WTC11 (cell line): ENCODE data around the gene MAGI2. TPM values are rescaled to one million over a fixed set of nuclear protein-coding genes. Genes with fewer than 3 reads are reported as not detected.

Experiments
- ATAC-seq: fragments of 200-7000 bp; cut with Tn5 transposase; 2 replicates; pipeline ENCODE4 v1.10.0; 2021; ENCODE audit warnings: mild to moderate bottlenecking, moderate library complexity
- CTCF ChIA-PET: fragments of 300-600 bp; sonication (Branson Sonifier 250); formaldehyde crosslinking; loops from one replicate; lab custom pipeline; 2021; ENCODE audit warnings: antibody characterized with exemption; lab: Charles Lee
- POLR2A ChIA-PET: fragments of 350-600 bp; sonication (Branson Sonifier 250); formaldehyde crosslinking; loops from one replicate; lab custom pipeline; 2021; ENCODE audit warnings: antibody characterized with exemption; lab: Charles Lee
- DNase-seq: peaks from one replicate; pipeline ENCODE4 v3.0.0; 2021; ENCODE audit warnings: low spot score
- H3K27ac Mint-ChIP-seq: 2 replicates; pipeline ENCODE4 v1.8.0; 2021; ENCODE audit warnings: mixed read lengths
- H3K27me3 Mint-ChIP-seq: 2 replicates; pipeline ENCODE4 v1.8.0; 2021; ENCODE audit warnings: low read depth, mild to moderate bottlenecking, moderate library complexity, mixed read lengths
- H3K36me3 Mint-ChIP-seq: 2 replicates; pipeline ENCODE4 v1.8.0; 2021; ENCODE audit warnings: mixed read lengths
- H3K4me1 Mint-ChIP-seq: 2 replicates; pipeline ENCODE4 v1.8.0; 2022; ENCODE audit warnings: mixed read lengths
- H3K4me3 Mint-ChIP-seq: 2 replicates; pipeline ENCODE4 v1.8.0; 2021; ENCODE audit warnings: mild to moderate bottlenecking, moderate library complexity, mixed read lengths
- H3K9me3 Mint-ChIP-seq: 2 replicates; pipeline ENCODE4 v1.8.0; 2021; ENCODE audit warnings: mixed read lengths
- CREM ChIP-seq: sonication (generic); formaldehyde crosslinking; IDR thresholded peaks from 2 replicates; pipeline ENCODE4 v1.8.1; 2022; ENCODE audit warnings: mild to moderate bottlenecking, missing genetic modification reagents, moderate library complexity
- FOXJ3 ChIP-seq: sonication (generic); formaldehyde crosslinking; IDR thresholded peaks from 2 replicates; pipeline ENCODE4 v1.9.0; 2021; ENCODE audit warnings: missing genetic modification reagents, mild to moderate bottlenecking, borderline replicate concordance
- GRHL2 ChIP-seq: fragments of 250-450 bp; sonication (Bioruptor Pico); IDR thresholded peaks from 2 replicates; pipeline ENCODE4 v1.8.0; 2022; ENCODE audit warnings: mild to moderate bottlenecking, moderate library complexity; ENCODE audit not compliant: insufficient replicate concordance, severe bottlenecking
- GTF2I ChIP-seq: fragments of 250-450 bp; sonication (Bioruptor Pico); conservative IDR thresholded peaks from 2 replicates; pipeline ENCODE4 v1.4.0; 2021; ENCODE audit warnings: mild to moderate bottlenecking
- JUN ChIP-seq: sonication (generic); formaldehyde crosslinking; IDR thresholded peaks from 2 replicates; pipeline ENCODE4 v1.8.0; 2023; ENCODE audit warnings: mild to moderate bottlenecking, missing genetic modification reagents
- KAT7 ChIP-seq: sonication (generic); formaldehyde crosslinking; IDR thresholded peaks from 2 replicates; pipeline ENCODE4 v1.8.1; 2023; ENCODE audit warnings: missing genetic modification reagents, mild to moderate bottlenecking, borderline replicate concordance
- MXD4 ChIP-seq: fragments of 250-450 bp; sonication (Bioruptor Pico); IDR thresholded peaks from 2 replicates; pipeline ENCODE4 v1.8.0; 2021; ENCODE audit warnings: mild to moderate bottlenecking, moderate library complexity, borderline replicate concordance
- MYBL2 ChIP-seq: sonication (generic); formaldehyde crosslinking; IDR thresholded peaks from 2 replicates; pipeline ENCODE4 v1.8.1; 2023; ENCODE audit warnings: mild to moderate bottlenecking, moderate library complexity, missing genetic modification reagents
- NR2C2 ChIP-seq: sonication (generic); formaldehyde crosslinking; IDR thresholded peaks from 2 replicates; pipeline ENCODE4 v1.8.0; 2022; ENCODE audit warnings: mild to moderate bottlenecking, missing genetic modification reagents
- STAT6 ChIP-seq: sonication (generic); formaldehyde crosslinking; conservative IDR thresholded peaks from 2 replicates; pipeline ENCODE4 v1.8.1; 2023; ENCODE audit warnings: mild to moderate bottlenecking, low read depth, missing genetic modification reagents, moderate library complexity
- TEAD1 ChIP-seq: sonication (generic); formaldehyde crosslinking; IDR thresholded peaks from 2 replicates; pipeline ENCODE4 v1.8.0; 2022; ENCODE audit warnings: mild to moderate bottlenecking, missing genetic modification reagents
- USF1 ChIP-seq: sonication (generic); formaldehyde crosslinking; IDR thresholded peaks from 2 replicates; pipeline ENCODE4 v1.8.0; 2022; ENCODE audit warnings: mild to moderate bottlenecking, missing genetic modification reagents
- USF2 ChIP-seq: sonication (generic); formaldehyde crosslinking; IDR thresholded peaks from 2 replicates; pipeline ENCODE4 v1.8.1; 2023; ENCODE audit warnings: mild to moderate bottlenecking, missing genetic modification reagents, moderate library complexity
- ZNF121 ChIP-seq: sonication (generic); formaldehyde crosslinking; IDR thresholded peaks from 2 replicates; pipeline ENCODE4 v1.8.0; 2023; ENCODE audit warnings: missing genetic modification reagents
- ZNF138 ChIP-seq: sonication (generic); formaldehyde crosslinking; conservative IDR thresholded peaks from 2 replicates; pipeline ENCODE4 v1.8.1; 2022; ENCODE audit warnings: mild to moderate bottlenecking, moderate library complexity, missing genetic modification reagents
- ZNF219 ChIP-seq: sonication (generic); formaldehyde crosslinking; IDR thresholded peaks from 2 replicates; pipeline ENCODE4 v1.8.0; 2023; ENCODE audit warnings: missing genetic modification reagents, mild to moderate bottlenecking, borderline replicate concordance
- ZNF416 ChIP-seq: fragments of 250-450 bp; sonication (Bioruptor Pico); IDR thresholded peaks from 2 replicates; pipeline ENCODE4 v1.9.0; 2021; ENCODE audit warnings: mild to moderate bottlenecking, inconsistent platforms
- ZNF532 ChIP-seq: fragments of 250-450 bp; sonication (Bioruptor Pico); IDR thresholded peaks from 2 replicates; pipeline ENCODE4 v1.9.0; 2021; ENCODE audit warnings: mild to moderate bottlenecking, borderline replicate concordance
- ZSCAN18 ChIP-seq: fragments of 250-450 bp; sonication (Bioruptor Pico); IDR thresholded peaks from 2 replicates; pipeline ENCODE4 v2.1.2; 2022; ENCODE audit warnings: mild to moderate bottlenecking, moderate library complexity
- total RNA-seq: library from RNA; stranded (reverse); gene quantifications from 3 replicates; pipeline ENCODE4 v1.2.3, GENCODE V29; 2021

Gene MAGI2
- total RNA-seq, 1 experiment from 2014 or later: 26.6 TPM

- DNase-seq (no peak), ATAC-seq (no peak)
- Mint-ChIP-seq H3K27me3 (no peaks in the 10 kb centered on the region), H3K9me3 (0 out of 2 replicates have a peak, but pooled peaks cover 3% of the 10 kb centered on the region), H3K36me3 (peaks cover 6% of the 10 kb centered on the region), H3K27ac (no peak overlapping the region), H3K4me1 (peaks cover 20% of the 10 kb centered on the region), H3K4me3 (no peak overlapping the region)
- no peak for TF ChIP-seq STAT6 (CRISPR knock-in tag)
- no peak for TF ChIP-seq NR2C2 (CRISPR knock-in tag)
- TF ChIP-seq TEAD1 (CRISPR knock-in tag): no peak
- TF ChIP-seq GRHL2 (CRISPR knock-in tag): no peak
- TF ChIP-seq USF1 (CRISPR knock-in tag): no peak
- TF ChIP-seq ZNF416 (CRISPR knock-in tag): no peak
- no peak for TF ChIP-seq ZNF532 (CRISPR knock-in tag)
- no peak for TF ChIP-seq GTF2I
- TF ChIP-seq ZSCAN18: no peak
- TF ChIP-seq ZNF138 (CRISPR knock-in tag): no peak
- no peak for TF ChIP-seq ZNF219
- TF ChIP-seq CREM (CRISPR knock-in tag): no peak
- no peak for TF ChIP-seq KAT7 (CRISPR knock-in tag)
- TF ChIP-seq JUN (CRISPR knock-in tag): no peak
- TF ChIP-seq FOXJ3: no peak
- no peak for TF ChIP-seq USF2
- no peak for TF ChIP-seq MXD4 (CRISPR knock-in tag)
- TF ChIP-seq MYBL2 (CRISPR knock-in tag): no peak
- TF ChIP-seq ZNF121 (CRISPR knock-in tag): no peak
- ChIA-PET POLR2A (no interaction called here), CTCF (no interaction called here)
Measured at GRCh38 chr7:78760620-78761355, 692.7 kb downstream of the MAGI2 start.
